H1 (cell line): ENCODE results near the gene CHI3L1. TPM values are rescaled to one million over a fixed set of nuclear protein-coding genes. Genes with fewer than 3 reads are reported as not detected.

ENCODE experiments used
- CTCF ChIA-PET: fragments of 300-600 bp; sonication (Branson Sonifier 250); formaldehyde crosslinking; loops from one replicate; lab custom pipeline; 2021; ENCODE audit not compliant: partially characterized antibody; lab: Charles Lee
- POLR2A ChIA-PET: fragments of 300-600 bp; sonication (Branson Sonifier 250); formaldehyde crosslinking; loops from one replicate; lab custom pipeline; 2021; ENCODE audit warnings: inconsistent platforms; ENCODE audit not compliant: partially characterized antibody; lab: Charles Lee
- DNase-seq, 2 experiments: peaks; one replicate each; pipeline versions ENCODE4 v3.0.0 to v3.0.0-alpha.2; 2010 to 2022; ENCODE audit warnings: low spot score in 2 of 2, low read depth in 1 of 2, mixed read lengths in 1 of 2
- FAIRE-seq: peaks from 2 replicates; lab custom pipeline; 2011; peaks lifted over from hg19 to GRCh38; lab: Jason Lieb, UNC
- H2AFZ ChIP-seq: 2 replicates; pipeline ENCODE4 v1.8.1; 2012; ENCODE audit warnings: low read length, inconsistent platforms
- H2AK5ac ChIP-seq: 2 replicates; pipeline ENCODE4 v1.6.1; 2013; ENCODE audit warnings: low read depth, low read length
- H2BK120ac ChIP-seq: replicated peaks from 2 replicates; pipeline ENCODE3; 2013; ENCODE audit warnings: low read depth, low read length, inconsistent platforms
- H2BK12ac ChIP-seq: 2 replicates; pipeline ENCODE4 v1.6.1; 2013; ENCODE audit warnings: low read depth, low read length
- H2BK15ac ChIP-seq: 2 replicates; pipeline ENCODE4 v1.6.1; 2013; ENCODE audit warnings: low read length
- H2BK20ac ChIP-seq: 2 replicates; pipeline ENCODE4 v1.6.1; 2013; ENCODE audit warnings: low read length
- H2BK5ac ChIP-seq: 2 replicates; pipeline ENCODE4 v1.6.1; 2013; ENCODE audit warnings: low read depth, low read length
- H3K14ac ChIP-seq: 2 replicates; pipeline ENCODE4 v1.6.1; 2013; ENCODE audit warnings: inconsistent platforms; ENCODE audit not compliant: insufficient read length
- H3K18ac ChIP-seq: 2 replicates; pipeline ENCODE4 v1.6.1; 2013; ENCODE audit warnings: low read length; ENCODE audit errors: extremely low read depth
- H3K23ac ChIP-seq: 2 replicates; pipeline ENCODE4 v1.6.1; 2013; ENCODE audit warnings: inconsistent platforms; ENCODE audit not compliant: insufficient read length
- H3K23me2 ChIP-seq: 2 replicates; pipeline ENCODE4 v1.6.1; 2013; ENCODE audit warnings: low read depth, low read length
- H3K27ac ChIP-seq: 2 replicates; pipeline ENCODE4 v1.6.1; 2011; ENCODE audit warnings: low read depth, low read length, inconsistent platforms
- H3K27me3 ChIP-seq, 4 experiments: replicated peaks in 1 of 4; 1 replicate in 1 of 4; 2 replicates in 3 of 4; pipeline versions ENCODE4 v1.6.1 to v1.8.1; 2011 to 2013; ENCODE audit warnings: low read length in 3 of 4, mild to moderate bottlenecking in 3 of 4, inconsistent platforms in 2 of 4, mixed read lengths in 2 of 4, moderate library complexity in 1 of 4; ENCODE audit not compliant: control insufficient read depth in 3 of 4, insufficient read depth in 3 of 4; ENCODE audit errors: extremely low read depth in 1 of 4
- H3K36me3 ChIP-seq, 4 experiments: 2 replicates each; pipeline versions ENCODE4 v1.6.1 to v1.8.1; 2011 to 2013; ENCODE audit warnings: mild to moderate bottlenecking in 4 of 4, low read length in 3 of 4, moderate library complexity in 2 of 4, control low read depth in 1 of 4, inconsistent platforms in 1 of 4; ENCODE audit not compliant: insufficient read depth in 4 of 4, control insufficient read depth in 2 of 4
- H3K4ac ChIP-seq: replicated peaks from 2 replicates; pipeline ENCODE3; 2013; ENCODE audit warnings: low read length, low read depth, mixed read lengths, inconsistent platforms; ENCODE audit not compliant: insufficient read length
- H3K4me1 ChIP-seq, 4 experiments: replicated peaks in 1 of 4; 1 replicate in 1 of 4; 2 replicates in 3 of 4; pipeline versions ENCODE4 v1.6.1 to v1.8.1; 2011 to 2013; ENCODE audit warnings: low read length in 3 of 4, inconsistent platforms in 2 of 4, mixed read lengths in 1 of 4; ENCODE audit not compliant: insufficient read depth in 4 of 4, control insufficient read depth in 3 of 4
- H3K4me2 ChIP-seq, 2 experiments: 2 replicates each; pipeline versions ENCODE4 v1.6.1 to v1.8.1; 2011 to 2013; ENCODE audit warnings: low read depth in 2 of 2, low read length in 2 of 2, control low read depth in 1 of 2, inconsistent platforms in 1 of 2, mild to moderate bottlenecking in 1 of 2; ENCODE audit not compliant: insufficient read depth in 1 of 2
- H3K4me3 ChIP-seq, 4 experiments: fragments of 200-600, 300-600 bp in 1 of 4; sonication (generic), shearing (Covaris generic), sonication (Bioruptor Twin) in 1 of 4; 2 replicates each; pipeline versions ENCODE4 v1.5.1 to v1.8.1; 2011 to 2016; ENCODE audit warnings: low read length in 4 of 4, low read depth in 3 of 4, control low read depth in 2 of 4, inconsistent platforms in 2 of 4, mild to moderate bottlenecking in 2 of 4, mixed read lengths in 1 of 4, moderate library complexity in 1 of 4; ENCODE audit not compliant: insufficient read depth in 2 of 4; ENCODE audit errors: extremely low read depth in 1 of 4
- H3K56ac ChIP-seq: replicated peaks from 2 replicates; pipeline ENCODE3; 2013; ENCODE audit warnings: low read depth, mild to moderate bottlenecking, mixed read lengths, low read length, inconsistent platforms; ENCODE audit not compliant: insufficient read length
- H3K79me1 ChIP-seq: 2 replicates; pipeline ENCODE4 v1.6.1; 2013; ENCODE audit warnings: low read depth, low read length, control low read depth
- H3K79me2 ChIP-seq, 2 experiments: 2 replicates each; pipeline versions ENCODE4 v1.6.1 to v1.8.1; 2012 to 2013; ENCODE audit warnings: low read length in 2 of 2, mild to moderate bottlenecking in 2 of 2, inconsistent platforms in 1 of 2; ENCODE audit not compliant: insufficient read depth in 2 of 2, control insufficient read depth in 1 of 2
- H3K9ac ChIP-seq, 4 experiments: replicated peaks in 1 of 4; 1 replicate in 1 of 4; 2 replicates in 3 of 4; pipeline versions ENCODE4 v1.6.1 to v1.8.1; 2011 to 2013; ENCODE audit warnings: low read depth in 3 of 4, low read length in 3 of 4, control low read depth in 2 of 4, mild to moderate bottlenecking in 2 of 4, moderate library complexity in 2 of 4, inconsistent platforms in 1 of 4; ENCODE audit errors: extremely low read depth in 1 of 4
- H3K9me3 ChIP-seq, 2 experiments: 2 replicates each; pipeline versions ENCODE4 v1.6.1 to v1.8.1; 2012 to 2013; ENCODE audit warnings: mild to moderate bottlenecking in 2 of 2, moderate library complexity in 2 of 2, control low read depth in 1 of 2, inconsistent platforms in 1 of 2, low read depth in 1 of 2, low read length in 1 of 2, mixed read lengths in 1 of 2; ENCODE audit not compliant: insufficient read depth in 2 of 2
- H4K20me1 ChIP-seq, 2 experiments: replicated peaks in 1 of 2; 2 replicates each; pipeline versions ENCODE3 to v1.8.1; 2011 to 2013; ENCODE audit warnings: inconsistent platforms in 2 of 2, low read length in 2 of 2, mild to moderate bottlenecking in 1 of 2; ENCODE audit not compliant: insufficient read depth in 2 of 2, control insufficient read depth in 1 of 2
- H4K5ac ChIP-seq: 2 replicates; pipeline ENCODE4 v1.6.1; 2013; ENCODE audit warnings: low read length, low read depth, mixed read lengths, inconsistent platforms; ENCODE audit not compliant: insufficient read length
- H4K8ac ChIP-seq: 2 replicates; pipeline ENCODE4 v1.8.0; 2013; ENCODE audit warnings: mild to moderate bottlenecking, moderate library complexity, low read length, inconsistent platforms; ENCODE audit not compliant: insufficient read depth; ENCODE audit errors: extremely low read depth
- H4K91ac ChIP-seq: replicated peaks from 2 replicates; pipeline ENCODE3; 2013; ENCODE audit warnings: low read length, mixed read lengths, inconsistent platforms; ENCODE audit not compliant: insufficient read length
- CBX5 ChIP-seq: fragments of 300-800, 300-1000 bp; sonication (generic); IDR thresholded peaks from 2 replicates; pipeline ENCODE4 v1.7.1; 2016; ENCODE audit warnings: antibody characterized with exemption, low read length, low read depth
- FOSL1 ChIP-seq: IDR thresholded peaks from 2 replicates; pipeline ENCODE4 v1.6.1; 2011; ENCODE audit warnings: mild to moderate bottlenecking, low read depth, low read length, moderate library complexity; ENCODE audit not compliant: insufficient read depth
- GABPA ChIP-seq: IDR thresholded peaks from 2 replicates; pipeline ENCODE4 v1.6.1; 2011; ENCODE audit warnings: mild to moderate bottlenecking, low read length, moderate library complexity, borderline replicate concordance; ENCODE audit not compliant: insufficient read depth
- MAFK ChIP-seq: IDR thresholded peaks from 2 replicates; pipeline ENCODE4 v1.6.1; 2012; ENCODE audit warnings: low read depth, mild to moderate bottlenecking, improper control_type of control experiment, low read length
- RNF2 ChIP-seq: fragments of 200-900, 300-1000 bp; sonication (generic); IDR thresholded peaks from 2 replicates; pipeline ENCODE4 v1.7.1; 2016; ENCODE audit warnings: borderline replicate concordance, low read depth, mild to moderate bottlenecking, antibody characterized with exemption, low read length; ENCODE audit not compliant: poor library complexity, severe bottlenecking; ENCODE audit errors: missing control alignments
- RXRA ChIP-seq: IDR thresholded peaks from 2 replicates; pipeline ENCODE4 v1.6.1; 2011; ENCODE audit warnings: low read depth, mild to moderate bottlenecking, low read length, moderate library complexity; ENCODE audit not compliant: insufficient read depth
- TAF7 ChIP-seq: optimal IDR thresholded peaks from 2 replicates; pipeline ENCODE3; 2011; ENCODE audit warnings: low read depth, mild to moderate bottlenecking, inconsistent platforms, low read length, moderate library complexity, borderline replicate concordance
- TEAD4 ChIP-seq: IDR thresholded peaks from 2 replicates; pipeline ENCODE4 v1.6.1; 2012; ENCODE audit warnings: low read depth, low read length, inconsistent platforms, mixed read lengths
- WGBS, 2 experiments: shearing (Covaris generic) in 1 of 2; methylation state at CpG; one replicate each; pipeline versions ENCODE4 v1.1.6 to v1.1.7; 2013 to 2015; ENCODE audit warnings: low lambda C conversion rate in 2 of 2, mixed read lengths in 2 of 2, inconsistent platforms in 1 of 2, low coverage in 1 of 2, missing lambda C conversion rate in 1 of 2; ENCODE audit not compliant: insufficient replicate concordance in 2 of 2, insufficient coverage in 1 of 2, insufficient read length in 1 of 2; ENCODE audit errors: extremely low coverage in 1 of 2, missing lambda C conversion rate in 1 of 2; 5-methylcytosine and 5-hydroxymethylcytosine counted together
- polyA plus RNA-seq, 7 experiments: library from polyadenylated mRNA; depleted of rRNA in 3 of 7; stranded (reverse) in 5 of 7; unstranded in 2 of 7; fragments of >200 nt in 5 of 7; fragments of 200-250 nt in 2 of 7; gene quantifications; 1 replicate in 5 of 7; 2 replicates in 1 of 7; 4 replicates in 1 of 7; pipeline versions ENCODE4 v1.2.1 to v1.2.3, GENCODE V29; 2011 to 2013; ENCODE audit warnings: missing spikeins in 2 of 7, mixed read lengths in 2 of 7
- total RNA-seq: library from RNA; stranded (reverse); fragmentation: NEBNext Ultra II Directional; extraction: Animal tissue kit (Norgen Biotek cat#: 25700); gene quantifications from 2 replicates; pipeline ENCODE4 v1.2.1, GENCODE V29; 2021

CHI3L1 gene
- total and polyA plus RNA-seq, 2 of the 8 experiments (the other 6 are each of a cell fraction or from before 2014, with no cell fraction given): 1.0 TPM; not detected in 1

DNA sequence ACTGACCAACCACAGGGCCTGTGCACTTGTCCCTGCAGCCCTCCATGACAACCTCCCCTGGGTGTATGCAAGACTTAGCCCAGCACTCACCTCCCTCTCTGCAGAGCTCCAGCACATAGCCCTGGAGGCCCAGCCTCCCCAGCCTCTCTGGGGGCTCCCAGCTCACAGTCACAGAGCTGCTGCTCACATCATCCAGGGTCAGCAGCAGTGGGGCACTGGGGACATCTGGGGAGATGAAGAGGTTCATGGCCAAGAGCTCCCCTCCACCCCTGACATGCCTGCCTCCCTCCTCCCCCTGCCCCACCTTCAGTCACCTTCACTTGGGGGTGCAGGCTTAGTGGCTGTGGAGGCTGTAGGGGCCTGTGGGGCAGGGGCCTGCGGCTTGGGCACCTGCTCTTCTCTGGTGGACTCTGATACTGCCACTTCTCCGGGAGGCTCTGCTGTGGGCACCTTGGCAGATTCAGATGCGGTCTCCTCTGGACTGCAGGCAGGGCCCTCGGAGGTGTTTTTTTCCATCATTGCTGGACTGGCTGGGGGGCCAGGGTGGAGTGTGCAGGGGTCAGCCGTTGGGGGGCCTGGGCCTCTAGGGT lies 11.2 kb downstream of the CHI3L1 start, which contains the start of gene MYBPH:
Gene MYBPH, minus strand, starts transcription at position 590 of the 590 bp plus-strand sequence. Its CDS starts 71 bp downstream, at position 519.
- H4K5ac ChIP-seq: no peak within 1 kb of the TSS
- H3K18ac ChIP-seq: no peak within 1 kb of the TSS
- H4K91ac ChIP-seq: no peak within 1 kb of the TSS
- H3K79me2 ChIP-seq: no peaks in the 10 kb centered on the region
- no peak within 1 kb of the TSS for H3K4me2 ChIP-seq
- no peak within 1 kb of the TSS for H2BK5ac ChIP-seq
- no peak within 1 kb of the TSS for H3K4ac ChIP-seq
- H2BK120ac ChIP-seq: no peak within 1 kb of the TSS
- H3K9me3 ChIP-seq: no peaks in the 10 kb centered on the region
- H3K27me3 ChIP-seq: no peaks in the 10 kb centered on the region
- H3K14ac ChIP-seq: no peak within 1 kb of the TSS
- H2AK5ac ChIP-seq: no peak within 1 kb of the TSS
- no peaks in the 10 kb centered on the region for H3K79me1 ChIP-seq
- WGBS, 2 experiments: 81% methylated on average over 5 of the region's 5 CpGs; no CpG with 5 or more reads in 1 of the 2 experiments
- no peaks in the 10 kb centered on the region for H3K36me3 ChIP-seq
- no peak within 1 kb of the TSS for H2BK15ac ChIP-seq
- POLR2A ChIA-PET: no interaction called here
- TF ChIP-seq TEAD4: no peak
- no peak for TF ChIP-seq TAF7
- TF ChIP-seq GABPA: no peak
- no peak for TF ChIP-seq FOSL1
- TF ChIP-seq RXRA: no peak
- TF ChIP-seq RNF2: no peak
- TF ChIP-seq CBX5: no peak
- no peak for TF ChIP-seq MAFK
- H3K4me3 ChIP-seq: no peak within 1 kb of the TSS
- no peak within 1 kb of the TSS for H3K27ac ChIP-seq
- H3K9ac ChIP-seq: no peak within 1 kb of the TSS
- no peak for DNase-seq
- peaks cover 0 to 7% (median 3%) of the 10 kb centered on the region in 4 experiments; a peak in 4 of 7 replicates for H3K4me1 ChIP-seq
- no peak within 1 kb of the TSS for H2AFZ ChIP-seq
- CTCF ChIA-PET: interaction anchor here (0.6 to 12.8 kb wide), 28 partner anchors 8 to 136 kb away, joined by 3 to 140 read pairs (median 5); partner anchors contain the start of genes ADORA1 and CHI3L1
- no peak within 1 kb of the TSS for H3K23ac ChIP-seq
- no peak for FAIRE-seq
- H2BK12ac ChIP-seq: no peak within 1 kb of the TSS; the same call in 1 of the 2 replicates
- H3K56ac ChIP-seq: no peak within 1 kb of the TSS
- H2BK20ac ChIP-seq: no peak within 1 kb of the TSS
- no peaks in the 10 kb centered on the region for H4K20me1 ChIP-seq
- peak within 1 kb of the TSS; percentile 57; the same call in 1 of the 2 replicates for H4K8ac ChIP-seq
- no peaks in the 10 kb centered on the region for H3K23me2 ChIP-seq
